IMR-90 (cell line): ENCODE results near the gene STAMBPL1.

Source experiments
- CHD1 ChIP-seq: IDR thresholded peaks from 2 replicates; pipeline ENCODE4 v1.6.1; 2012; ENCODE audit warnings: low read depth, low read length, improper control_type of control experiment
- FOS ChIP-seq: fragments of 150-350 bp; IDR thresholded peaks from 2 replicates; pipeline ENCODE4 v1.6.1; 2016; ENCODE audit warnings: low read depth, low read length
- MXI1 ChIP-seq: IDR thresholded peaks from 2 replicates; pipeline ENCODE4 v1.6.1; 2012; ENCODE audit warnings: low read depth, mild to moderate bottlenecking, low read length, moderate library complexity, borderline replicate concordance
- NFE2L2 ChIP-seq: fragments of 150-350 bp; IDR thresholded peaks from 2 replicates; pipeline ENCODE4 v1.6.1; 2016; ENCODE audit warnings: low read depth, mild to moderate bottlenecking, low read length
- POLR2A ChIP-seq: IDR thresholded peaks from 2 replicates; pipeline ENCODE4 v1.6.1; 2012; ENCODE audit warnings: mild to moderate bottlenecking, low read depth, low read length
- TF ChIP-seq, protein P1 (sequence below): conservative IDR thresholded peaks from 2 replicates; pipeline ENCODE4 v1.5.1; 2012; ENCODE audit warnings: mild to moderate bottlenecking, low read depth, low read length, improper control_type of control experiment

DNA sequence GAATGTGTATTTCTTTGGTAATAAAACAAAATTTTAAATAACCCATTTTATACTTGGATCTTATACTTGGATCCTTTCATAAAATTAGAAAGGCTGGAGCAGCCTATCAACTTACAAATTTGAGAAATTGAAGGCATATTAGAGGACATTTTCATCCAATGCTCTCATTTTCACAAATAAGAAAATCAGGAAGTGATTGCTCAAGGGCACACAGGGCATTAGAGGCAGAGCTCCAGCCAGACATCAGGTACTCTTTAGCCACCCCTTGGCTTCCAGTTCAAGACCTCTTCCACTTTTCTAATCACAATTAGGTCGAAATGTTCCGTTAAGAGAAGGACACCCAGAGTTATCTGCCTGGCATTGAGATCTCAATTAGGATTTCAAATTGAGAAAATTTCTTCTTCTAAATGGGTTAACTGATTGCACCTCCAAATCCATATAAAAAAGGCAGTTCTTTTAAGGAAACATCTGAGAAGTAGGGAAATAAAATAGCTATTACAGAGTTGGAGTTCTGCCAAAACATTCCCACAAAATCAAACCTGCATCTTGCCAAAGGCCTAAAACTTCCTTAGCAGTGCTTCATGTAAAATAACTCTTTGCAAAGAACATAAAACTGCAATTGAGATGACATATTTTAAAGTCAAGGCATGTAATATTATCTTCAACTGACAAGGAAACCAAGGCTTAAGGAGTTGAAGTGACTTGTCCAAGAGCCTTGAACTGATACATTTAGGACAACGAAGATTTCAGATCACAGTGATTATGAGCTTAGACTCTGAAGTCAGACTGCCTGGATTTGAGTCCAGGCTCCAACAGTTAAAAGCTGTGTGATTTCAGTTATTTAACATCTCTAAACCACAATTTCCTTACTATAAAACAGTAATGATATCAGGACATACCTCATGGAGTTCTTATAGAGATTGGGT lies 70.1 kb downstream of the STAMBPL1 start:
- TF ChIP-seq, protein P1, sequence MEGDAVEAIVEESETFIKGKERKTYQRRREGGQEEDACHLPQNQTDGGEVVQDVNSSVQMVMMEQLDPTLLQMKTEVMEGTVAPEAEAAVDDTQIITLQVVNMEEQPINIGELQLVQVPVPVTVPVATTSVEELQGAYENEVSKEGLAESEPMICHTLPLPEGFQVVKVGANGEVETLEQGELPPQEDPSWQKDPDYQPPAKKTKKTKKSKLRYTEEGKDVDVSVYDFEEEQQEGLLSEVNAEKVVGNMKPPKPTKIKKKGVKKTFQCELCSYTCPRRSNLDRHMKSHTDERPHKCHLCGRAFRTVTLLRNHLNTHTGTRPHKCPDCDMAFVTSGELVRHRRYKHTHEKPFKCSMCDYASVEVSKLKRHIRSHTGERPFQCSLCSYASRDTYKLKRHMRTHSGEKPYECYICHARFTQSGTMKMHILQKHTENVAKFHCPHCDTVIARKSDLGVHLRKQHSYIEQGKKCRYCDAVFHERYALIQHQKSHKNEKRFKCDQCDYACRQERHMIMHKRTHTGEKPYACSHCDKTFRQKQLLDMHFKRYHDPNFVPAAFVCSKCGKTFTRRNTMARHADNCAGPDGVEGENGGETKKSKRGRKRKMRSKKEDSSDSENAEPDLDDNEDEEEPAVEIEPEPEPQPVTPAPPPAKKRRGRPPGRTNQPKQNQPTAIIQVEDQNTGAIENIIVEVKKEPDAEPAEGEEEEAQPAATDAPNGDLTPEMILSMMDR, result no peak
- no peak for TF ChIP-seq NFE2L2
- no peak for TF ChIP-seq CHD1
- no peak for TF ChIP-seq POLR2A
- no peak for TF ChIP-seq FOS
- no peak for TF ChIP-seq MXI1
